Hindlimb muscle (tissue), 1 donor: ENCODE results near the gene BOLA3. TPM values are rescaled to one million over a fixed set of nuclear protein-coding genes. Genes with fewer than 3 reads are reported as not detected.
"Not testable (repeated sequence)": the region's sequence is repeated elsewhere in the genome, so short reads cannot be mapped to it uniquely, and the experiment has no call there.

Experiments
- DNase-seq: peaks from one replicate; pipeline ENCODE4 v3.0.0-alpha.2; 2013
- polyA plus RNA-seq: library from polyadenylated mRNA; unstranded; fragments of 120-200 nt; gene quantifications from one replicate; pipeline ENCODE4 v1.2.1, GENCODE V29; 2013; ENCODE audit not compliant: insufficient read length

Gene BOLA3
- polyA plus RNA-seq, 1 donor: 23.7 TPM

DNA sequence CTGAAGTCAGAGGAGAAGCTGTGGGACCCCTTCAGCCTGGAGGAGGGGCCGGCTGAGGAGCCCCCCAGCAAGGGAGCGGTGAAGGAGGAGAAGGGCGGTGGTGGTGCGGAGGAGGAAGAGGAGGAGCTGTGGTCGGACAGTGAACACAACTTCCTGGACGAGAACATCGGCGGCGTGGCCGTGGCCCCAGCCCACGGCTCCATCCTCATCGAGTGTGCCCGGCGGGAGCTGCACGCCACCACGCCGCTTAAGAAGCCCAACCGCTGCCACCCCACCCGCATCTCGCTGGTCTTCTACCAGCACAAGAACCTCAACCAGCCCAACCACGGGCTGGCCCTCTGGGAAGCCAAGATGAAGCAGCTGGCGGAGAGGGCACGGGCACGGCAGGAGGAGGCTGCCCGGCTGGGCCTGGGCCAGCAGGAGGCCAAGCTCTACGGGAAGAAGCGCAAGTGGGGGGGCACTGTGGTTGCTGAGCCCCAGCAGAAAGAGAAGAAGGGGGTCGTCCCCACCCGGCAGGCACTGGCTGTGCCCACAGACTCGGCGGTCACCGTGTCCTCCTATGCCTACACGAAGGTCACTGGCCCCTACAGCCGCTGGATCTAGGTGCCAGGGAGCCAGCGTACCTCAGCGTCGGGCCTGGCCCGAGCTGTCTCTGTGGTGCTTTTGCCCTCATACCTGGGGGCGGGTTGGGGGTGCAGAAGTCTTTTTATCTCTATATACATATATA, 46.0 kb downstream of the BOLA3 start:
- no peak for DNase-seq

- no peak for DNase-seq
Measured at GRCh38 chr2:74100254-74101216, 47.2 kb downstream of the BOLA3 start.

GRCh38 chr2:74099835-74100234, 47.9 kb downstream of the BOLA3 start:
- DNase-seq: no peak

DNA sequence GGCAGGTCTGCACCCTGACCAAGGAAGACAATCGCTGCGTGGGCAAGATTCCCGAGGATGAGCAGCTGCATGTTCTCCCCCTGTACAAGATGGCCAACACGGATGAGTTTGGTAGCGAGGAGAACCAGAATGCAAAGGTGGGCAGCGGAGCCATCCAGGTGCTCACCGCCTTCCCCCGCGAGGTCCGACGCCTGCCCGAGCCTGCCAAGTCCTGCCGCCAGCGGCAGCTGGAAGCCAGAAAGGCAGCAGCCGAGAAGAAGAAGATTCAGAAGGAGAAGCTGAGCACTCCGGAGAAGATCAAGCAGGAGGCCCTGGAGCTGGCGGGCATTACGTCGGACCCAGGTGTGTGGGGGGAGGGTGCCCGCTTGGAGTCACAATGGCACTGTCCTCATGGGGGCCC, 48.4 kb downstream of the BOLA3 start:
- DNase-seq: no peak

GRCh38 chr2:74097574-74097973, 50.1 kb downstream of the BOLA3 start:
- DNase-seq: no peak

DNA sequence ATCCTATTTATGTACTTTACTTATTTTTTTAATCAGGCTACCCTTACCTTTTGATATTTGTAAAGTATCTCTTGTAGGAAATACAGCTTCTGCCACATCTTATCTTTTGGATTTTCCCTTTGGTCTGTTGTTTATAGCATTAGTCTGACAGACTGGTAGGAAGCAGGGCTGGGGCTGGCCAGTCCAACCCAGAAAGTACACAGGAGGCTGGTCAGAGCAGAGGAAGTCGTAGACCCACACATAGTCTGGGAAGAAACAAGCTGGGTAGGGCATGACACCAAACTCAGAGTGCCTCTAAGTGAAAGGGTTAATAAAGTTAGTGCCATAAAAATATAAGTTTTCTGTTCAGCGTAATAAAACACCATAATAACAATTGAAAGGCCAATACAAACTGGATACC, 51.7 kb downstream of the BOLA3 start:
- DNase-seq: no peak

GRCh38 chr2:74095632-74096031, 52.1 kb downstream of the BOLA3 start:
- no peak for DNase-seq

DNA sequence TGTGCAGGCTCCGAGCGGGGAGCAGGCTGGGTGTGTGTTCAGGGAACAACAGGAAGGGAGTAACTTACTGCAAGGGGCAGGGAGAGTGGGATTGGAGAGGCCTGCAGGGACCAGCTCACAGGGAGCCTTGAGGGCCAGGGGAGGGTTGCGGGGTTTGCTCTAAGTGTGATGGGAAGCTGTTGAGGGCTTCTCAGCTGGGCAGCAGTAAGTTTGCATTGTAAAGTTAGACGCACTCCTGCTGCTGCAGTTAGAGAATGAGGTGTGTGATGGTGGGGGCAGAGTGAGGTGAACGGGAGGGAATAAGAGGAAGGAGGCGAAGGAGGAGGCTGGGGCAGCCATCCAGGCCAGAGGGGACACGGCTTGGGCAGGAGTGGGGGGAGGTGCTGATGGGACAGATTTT, 53.4 kb downstream of the BOLA3 start:
- no peak for DNase-seq

GRCh38 chr2:74093840-74094239, 53.9 kb downstream of the BOLA3 start:
- no peak for DNase-seq

- no peak for DNase-seq
Measured at GRCh38 chr2:74093426-74093825, 54.3 kb downstream of the BOLA3 start.

DNA sequence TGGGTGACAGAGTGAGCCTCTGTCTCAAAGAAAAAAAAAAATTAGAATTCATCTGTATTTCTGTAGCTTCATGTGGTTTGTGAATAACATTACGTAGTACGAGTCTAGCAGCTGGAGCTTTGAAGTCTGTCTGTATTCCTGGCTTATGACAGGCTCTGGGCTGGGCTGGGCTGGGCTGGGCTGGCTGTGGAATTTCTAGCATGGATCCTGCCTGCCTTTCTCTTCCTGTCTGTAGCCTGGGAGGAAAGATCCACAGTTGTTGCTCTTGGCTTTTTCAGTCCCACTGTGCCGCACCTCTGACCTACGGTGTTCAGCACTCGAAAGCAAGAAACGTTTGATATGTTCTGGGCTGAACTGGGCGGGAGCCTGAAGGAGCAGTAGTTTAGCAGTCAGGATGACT, 55.4 kb downstream of the BOLA3 start:
- peak; percentile 17 for DNase-seq

DNA sequence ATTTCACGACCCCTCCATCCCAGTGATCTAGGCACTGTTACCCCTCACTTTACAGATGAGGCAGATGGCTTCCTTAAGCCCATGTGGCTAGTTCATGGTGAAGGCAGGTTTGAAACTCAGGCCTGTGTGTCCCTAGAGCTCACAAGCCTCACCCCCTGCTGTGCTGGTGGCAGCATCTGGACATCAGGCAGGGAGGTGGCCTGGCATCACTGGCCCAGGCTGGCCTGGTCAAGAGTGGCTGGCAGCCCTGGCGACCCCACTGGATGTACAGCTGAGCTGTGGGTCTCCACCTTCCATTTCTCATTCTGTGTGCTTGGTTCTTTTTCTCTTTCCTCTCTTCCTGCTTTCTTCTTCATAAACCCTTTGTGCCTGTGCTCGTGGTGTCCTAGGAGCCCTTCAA, 56.3 kb downstream of the BOLA3 start:
- no peak for DNase-seq

- DNase-seq: no peak
Measured at GRCh38 chr2:74089816-74090745, 57.6 kb downstream of the BOLA3 start.

DNA sequence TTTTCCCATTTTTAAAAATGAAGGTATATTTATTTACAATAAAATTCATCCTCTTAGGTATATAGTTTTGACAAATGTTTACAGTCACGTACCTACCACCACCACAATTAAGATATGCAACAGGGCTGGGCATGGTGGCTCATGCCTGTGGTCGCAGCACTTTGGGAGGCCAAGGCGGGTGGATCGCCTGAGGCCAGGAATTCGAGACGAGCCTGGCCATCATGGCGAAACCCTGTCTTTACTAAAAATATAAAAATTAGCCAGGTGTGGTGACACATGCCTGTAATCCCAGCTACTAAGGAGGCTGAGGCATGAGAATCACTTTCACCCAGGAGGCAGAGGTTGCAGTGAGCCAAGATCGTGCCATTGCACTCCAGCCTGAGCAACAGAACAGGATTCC, 59.0 kb downstream of the BOLA3 start:
- DNase-seq: not testable (repeated sequence)

DNA sequence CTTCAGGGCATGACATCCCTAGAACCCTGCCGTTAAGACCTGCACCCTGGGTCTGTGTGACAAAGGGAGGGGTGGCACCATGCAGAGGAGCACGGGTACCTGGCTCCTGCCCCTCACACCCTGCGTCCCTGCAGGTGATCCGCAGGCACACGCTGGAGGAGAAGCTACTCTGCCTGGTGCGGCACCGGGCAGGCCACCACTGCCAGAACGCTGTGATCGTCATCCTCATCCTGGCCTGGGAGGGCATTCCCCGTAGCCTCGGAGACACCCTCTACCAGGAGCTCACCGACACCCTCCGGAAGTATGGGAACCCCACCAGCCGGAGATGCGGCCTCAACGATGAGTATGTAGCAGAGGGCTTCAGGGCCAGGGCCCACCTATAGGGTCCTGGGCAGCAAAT, 60.0 kb downstream of the BOLA3 start:
- DNase-seq: no peak

DNA sequence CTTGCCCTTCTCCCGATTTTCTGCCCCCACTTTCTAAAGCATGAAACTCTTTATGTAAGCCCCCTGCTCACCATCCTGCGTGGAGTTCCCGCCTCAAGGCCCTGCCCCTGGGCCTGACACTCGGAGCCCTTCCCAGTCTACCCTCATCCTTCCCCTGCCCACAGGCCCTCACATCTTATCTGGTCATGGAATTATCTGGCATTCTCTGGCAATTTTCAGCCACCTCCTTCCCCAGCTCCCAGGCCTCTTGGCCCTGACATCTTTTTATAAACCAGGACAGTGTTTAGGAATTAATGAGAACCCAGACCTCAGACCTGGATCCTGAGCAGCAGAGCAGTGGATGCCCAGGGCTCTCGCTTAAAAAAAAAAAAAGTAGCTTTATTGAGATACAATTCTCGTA, 61.7 kb downstream of the BOLA3 start:
- no peak for DNase-seq

Other genes with a start within 250 kb of the BOLA3 start
- 37.4 TPM for gene DGUOK, start 221.0 kb downstream of the BOLA3 start, polyA plus RNA-seq
- gene TET3, start 163.0 kb downstream of the BOLA3 start, polyA plus RNA-seq: 11.4 TPM
- 41.3 TPM for gene MOB1A, start 31.0 kb upstream of the BOLA3 start, polyA plus RNA-seq
- 23.1 TPM for gene MTHFD2, start 50.7 kb upstream of the BOLA3 start, polyA plus RNA-seq
- 2.9 TPM for gene SLC4A5, start 195.5 kb upstream of the BOLA3 start, polyA plus RNA-seq
- gene DCTN1, start 232.4 kb upstream of the BOLA3 start, polyA plus RNA-seq: 114 TPM